HepG2 (cell line): ENCODE measurements around the gene SPTAN1.
"Not testable (repeated sequence)": the region's sequence is repeated elsewhere in the genome, so short reads cannot be mapped to it uniquely, and the experiment has no call there.

Experiments used
- ATF7-NPFF ChIP-seq: sonication (generic); formaldehyde crosslinking; IDR thresholded peaks from 2 replicates; pipeline ENCODE4 v1.8.1; 2023; ENCODE audit warnings: mild to moderate bottlenecking, low read depth, missing genetic modification reagents, moderate library complexity
- BCL6 ChIP-seq: IDR thresholded peaks from 2 replicates; pipeline ENCODE4 v1.6.1; 2016; ENCODE audit warnings: missing genetic modification reagents, missing compliant biosample characterization
- SIN3A ChIP-seq: IDR thresholded peaks from 2 replicates; pipeline ENCODE4 v1.6.1; 2011; ENCODE audit warnings: low read depth, mild to moderate bottlenecking, control low read depth, low read length, borderline replicate concordance
- SP1 ChIP-seq, 2 experiments: fragments of 450-650 bp in 1 of 2; sonication (generic) in 1 of 2; formaldehyde crosslinking in 1 of 2; IDR thresholded peaks; 2 replicates each; pipeline versions ENCODE4 v1.4.0 to v1.6.1; 2016 to 2020; ENCODE audit warnings: missing genetic modification reagents in 1 of 2
- TAF15 ChIP-seq: fragments of 200-400 bp; formaldehyde crosslinking; IDR thresholded peaks from one replicate; pipeline ENCODE4 v1.6.1; 2018; ENCODE audit warnings: mild to moderate bottlenecking, low read depth, low read length; ENCODE audit not compliant: poor library complexity, severe bottlenecking
- TARDBP ChIP-seq: sonication (generic); formaldehyde crosslinking; IDR thresholded peaks from 2 replicates; pipeline ENCODE4 v1.8.0; 2022; ENCODE audit warnings: mild to moderate bottlenecking, missing genetic modification reagents
- USF2 ChIP-seq, 2 experiments: sonication (generic) in 1 of 2; formaldehyde crosslinking in 1 of 2; IDR thresholded peaks; 2 replicates each; pipeline versions ENCODE4 v1.5.1 to v1.6.1; 2011 to 2020; ENCODE audit warnings: borderline replicate concordance in 1 of 2, low read depth in 1 of 2, low read length in 1 of 2, mild to moderate bottlenecking in 1 of 2, missing genetic modification reagents in 1 of 2, moderate library complexity in 1 of 2
- ZBTB49 ChIP-seq: sonication (generic); formaldehyde crosslinking; IDR thresholded peaks from 2 replicates; pipeline ENCODE4 v1.4.0; 2020; ENCODE audit warnings: missing genetic modification reagents, borderline replicate concordance
- ZNF609 ChIP-seq: sonication (generic); formaldehyde crosslinking; IDR thresholded peaks from 2 replicates; pipeline ENCODE4 v1.4.0; 2020; ENCODE audit warnings: mild to moderate bottlenecking, missing genetic modification reagents, borderline replicate concordance
- ZNF678 ChIP-seq: sonication (generic); formaldehyde crosslinking; IDR thresholded peaks from 2 replicates; pipeline ENCODE4 v1.4.0; 2020; ENCODE audit warnings: mild to moderate bottlenecking, missing genetic modification reagents
- ZSCAN22 ChIP-seq: sonication (generic); formaldehyde crosslinking; IDR thresholded peaks from 2 replicates; pipeline ENCODE4 v1.4.0; 2020; ENCODE audit warnings: mild to moderate bottlenecking, missing genetic modification reagents

- TF ChIP-seq ZSCAN22; BCL6 (CRISPR knock-in tag); SIN3A; TARDBP (CRISPR knock-in tag); ZNF609 (CRISPR knock-in tag); SP1 (IDR thresholded peaks at IDR 0.05); SP1 (CRISPR knock-in tag; IDR thresholded peaks at IDR 0.05); ZBTB49 (CRISPR knock-in tag); ZNF678; TAF15; USF2 (IDR thresholded peaks at IDR 0.05; ENCODE audit: low read depth, low read length); USF2 (CRISPR knock-in tag; IDR thresholded peaks at IDR 0.05; ENCODE audit: borderline replicate concordance); ATF7-NPFF (CRISPR knock-in tag): not testable (repeated sequence)
Observed at GRCh38 chr9:128505906-128506305, 46.5 kb upstream of the SPTAN1 start.
